ENCODE results near the gene ATG10. TPM values are rescaled to one million over a fixed set of nuclear protein-coding genes. Genes with fewer than 3 reads are reported as not detected.
"Not testable (repeated sequence)": the region's sequence is repeated elsewhere in the genome, so short reads cannot be mapped to it uniquely, and the experiment has no call there.

The ATG10 gene
- total RNA-seq, 1 experiment from 2014 or later: 11.8 TPM

GRCh38 chr5:82265047-82265446 lies 293.2 kb downstream of the ATG10 start:
- no peak overlapping the region for H3K9ac ChIP-seq (ENCODE audit: low read length)
- no TSS peak for BruUV-seq (replicated peaks)
- no peaks in the 10 kb centered on the region for H4K20me1 ChIP-seq (ENCODE audit: low read length)
- peaks cover 6% of the 10 kb centered on the region; the same call in 1 of the 2 replicates for H3K36me3 ChIP-seq (ENCODE audit: low read depth, low read length)
- ChIA-PET POLR2A (ENCODE audit: unreplicated experiment) (no interaction called here), CTCF (no interaction called here)
- no peak overlapping the region for H3K4me2 ChIP-seq (ENCODE audit: low read length)
- H3K27me3 ChIP-seq (ENCODE audit: low read length): no peaks in the 10 kb centered on the region
- H3K4me3 ChIP-seq (ENCODE audit: low read length): no peak overlapping the region
- no peak overlapping the region for H2AFZ ChIP-seq (ENCODE audit: low read length)
- DNase-seq (no peak), ATAC-seq (no peak)
- H3F3A ChIP-seq (ENCODE audit: low read length, unreplicated experiment): no peaks in the 10 kb centered on the region
- TF ChIP-seq CTCF (conservative IDR thresholded peaks at IDR 0.05; ENCODE audit: low read depth, low read length) (no peak), EZH2phosphoT487 (IDR thresholded peaks at IDR 0.05; ENCODE audit: borderline replicate concordance, low read length) (no peak), EZH2 (IDR thresholded peaks at IDR 0.05; ENCODE audit: low read length, unreplicated experiment) (no peak)
- H3K27ac ChIP-seq (ENCODE audit: low read length): no peak overlapping the region
- H3K79me2 ChIP-seq (ENCODE audit: low read length): no peaks in the 10 kb centered on the region
- intact Hi-C loops (cut with micrococcal nuclease): no loop called here
- H3K9me3 ChIP-seq (ENCODE audit: low read length): no peaks in the 10 kb centered on the region
- no peaks in the 10 kb centered on the region for H3K9me2 ChIP-seq (replicated peaks; ENCODE audit: low read length)
- H3K4me1 ChIP-seq (ENCODE audit: insufficient read depth, low read length): no peaks in the 10 kb centered on the region

GRCh38 chr5:82267297-82267933 lies 295.6 kb downstream of the ATG10 start:
- BruUV-seq (replicated peaks); H3K27ac ChIP-seq (ENCODE audit: low read length); H3K4me3 ChIP-seq (ENCODE audit: low read length); H3F3A ChIP-seq (ENCODE audit: low read length, unreplicated experiment); H3K9ac ChIP-seq (ENCODE audit: low read length); H3K79me2 ChIP-seq (ENCODE audit: low read length); H4K20me1 ChIP-seq (ENCODE audit: low read length); ATAC-seq; DNase-seq; H3K9me3 ChIP-seq (ENCODE audit: low read length); H3K27me3 ChIP-seq (ENCODE audit: low read length); H3K36me3 ChIP-seq (ENCODE audit: low read depth, low read length); H3K4me2 ChIP-seq (ENCODE audit: low read length); intact Hi-C loops (cut with micrococcal nuclease); H2AFZ ChIP-seq (ENCODE audit: low read length); H3K9me2 ChIP-seq (replicated peaks; ENCODE audit: low read length); H3K4me1 ChIP-seq (ENCODE audit: insufficient read depth, low read length); POLR2A ChIA-PET (ENCODE audit: unreplicated experiment); CTCF ChIA-PET: not testable (repeated sequence)

- H3K4me3 ChIP-seq (ENCODE audit: low read length); H3K36me3 ChIP-seq (ENCODE audit: low read depth, low read length); intact Hi-C loops (cut with micrococcal nuclease); H3K9me3 ChIP-seq (ENCODE audit: low read length); DNase-seq; CTCF ChIA-PET; H3K4me1 ChIP-seq (ENCODE audit: insufficient read depth, low read length); H4K20me1 ChIP-seq (ENCODE audit: low read length); H3F3A ChIP-seq (ENCODE audit: low read length, unreplicated experiment); H3K9ac ChIP-seq (ENCODE audit: low read length); H3K27ac ChIP-seq (ENCODE audit: low read length); H3K9me2 ChIP-seq (replicated peaks; ENCODE audit: low read length); H3K27me3 ChIP-seq (ENCODE audit: low read length); POLR2A ChIA-PET (ENCODE audit: unreplicated experiment); H3K79me2 ChIP-seq (ENCODE audit: low read length); H3K4me2 ChIP-seq (ENCODE audit: low read length); ATAC-seq; BruUV-seq (replicated peaks); H2AFZ ChIP-seq (ENCODE audit: low read length): not testable (repeated sequence)
Measured at GRCh38 chr5:82269363-82269762, 297.5 kb downstream of the ATG10 start.

GRCh38 chr5:82272571-82273356 lies 300.9 kb downstream of the ATG10 start:
- H3K79me2 ChIP-seq (ENCODE audit: low read length): peaks cover 23% of the 10 kb centered on the region
- intact Hi-C loops (cut with micrococcal nuclease); DNase-seq; POLR2A ChIA-PET (ENCODE audit: unreplicated experiment); H3K9me3 ChIP-seq (ENCODE audit: low read length); H3K9ac ChIP-seq (ENCODE audit: low read length); CTCF ChIA-PET; H2AFZ ChIP-seq (ENCODE audit: low read length); H3K27ac ChIP-seq (ENCODE audit: low read length); H3K9me2 ChIP-seq (replicated peaks; ENCODE audit: low read length); H3K4me1 ChIP-seq (ENCODE audit: insufficient read depth, low read length); H3F3A ChIP-seq (ENCODE audit: low read length, unreplicated experiment); H3K27me3 ChIP-seq (ENCODE audit: low read length); H3K4me3 ChIP-seq (ENCODE audit: low read length); H3K4me2 ChIP-seq (ENCODE audit: low read length); BruUV-seq (replicated peaks); ATAC-seq: not testable (repeated sequence)
- H4K20me1 ChIP-seq (ENCODE audit: low read length): peaks cover 24% of the 10 kb centered on the region
- peaks cover 38% of the 10 kb centered on the region for H3K36me3 ChIP-seq (ENCODE audit: low read depth, low read length)

GRCh38 chr5:82273426-82273825 lies 301.6 kb downstream of the ATG10 start:
- H4K20me1 ChIP-seq (ENCODE audit: low read length): peaks cover 24% of the 10 kb centered on the region
- ATAC-seq; BruUV-seq (replicated peaks); H3K4me2 ChIP-seq (ENCODE audit: low read length); H3K4me1 ChIP-seq (ENCODE audit: insufficient read depth, low read length); CTCF ChIA-PET; H3F3A ChIP-seq (ENCODE audit: low read length, unreplicated experiment); POLR2A ChIA-PET (ENCODE audit: unreplicated experiment); H3K27me3 ChIP-seq (ENCODE audit: low read length); H3K4me3 ChIP-seq (ENCODE audit: low read length); intact Hi-C loops (cut with micrococcal nuclease); DNase-seq; H3K9me3 ChIP-seq (ENCODE audit: low read length); H3K27ac ChIP-seq (ENCODE audit: low read length); H3K9me2 ChIP-seq (replicated peaks; ENCODE audit: low read length); H2AFZ ChIP-seq (ENCODE audit: low read length); H3K9ac ChIP-seq (ENCODE audit: low read length): not testable (repeated sequence)
- H3K79me2 ChIP-seq (ENCODE audit: low read length): peaks cover 30% of the 10 kb centered on the region
- H3K36me3 ChIP-seq (ENCODE audit: low read depth, low read length): peaks cover 38% of the 10 kb centered on the region
